Inflammatory macrophage (primary cell): ENCODE measurements around the gene PTPRG.

Experiments used
- DNase-seq, 2 donors: peaks; one replicate each; pipeline ENCODE4 v3.0.0-alpha.2; 2020 to 2022

The PTPRG gene

DNA sequence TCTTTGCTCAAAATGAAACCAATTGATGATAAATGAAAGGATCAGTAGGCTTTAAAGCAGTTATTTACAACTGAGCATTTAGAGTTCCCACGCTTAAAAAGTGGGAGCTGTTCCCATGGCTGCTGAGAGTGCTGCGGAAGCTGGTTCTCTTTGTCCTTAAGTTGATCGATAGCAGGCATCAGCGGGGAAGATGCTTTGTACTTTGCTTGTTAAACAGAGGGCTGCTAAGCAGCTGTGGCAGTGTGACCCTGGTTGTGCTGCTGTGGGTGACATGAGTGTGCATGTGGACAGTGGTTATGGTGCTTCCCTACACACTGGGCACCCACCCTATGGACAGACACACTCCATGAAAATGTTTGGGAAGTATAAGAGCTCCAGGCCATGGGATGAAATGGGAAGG, 96.3 kb downstream of the PTPRG start:
- DNase-seq = no peak

DNA sequence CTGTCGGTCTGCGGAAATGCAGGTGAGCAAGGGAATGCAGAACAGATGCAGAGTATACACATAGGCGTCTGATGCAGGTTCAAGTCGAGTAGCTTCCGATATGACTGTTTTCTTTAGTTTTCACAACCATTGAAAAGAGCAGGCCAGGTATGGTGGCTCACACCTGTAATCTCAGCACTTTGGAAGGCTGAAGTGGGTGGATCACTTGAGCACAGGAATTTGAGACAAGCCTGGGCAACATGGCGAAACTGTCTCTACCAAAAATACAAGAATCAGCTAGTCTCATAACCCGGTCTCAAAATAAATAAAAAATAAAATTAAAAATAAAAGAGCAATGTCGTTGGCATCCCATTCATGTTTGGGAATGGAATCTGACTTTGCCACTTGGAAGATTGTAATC, 101.5 kb downstream of the PTPRG start:
- no peak for DNase-seq

DNA sequence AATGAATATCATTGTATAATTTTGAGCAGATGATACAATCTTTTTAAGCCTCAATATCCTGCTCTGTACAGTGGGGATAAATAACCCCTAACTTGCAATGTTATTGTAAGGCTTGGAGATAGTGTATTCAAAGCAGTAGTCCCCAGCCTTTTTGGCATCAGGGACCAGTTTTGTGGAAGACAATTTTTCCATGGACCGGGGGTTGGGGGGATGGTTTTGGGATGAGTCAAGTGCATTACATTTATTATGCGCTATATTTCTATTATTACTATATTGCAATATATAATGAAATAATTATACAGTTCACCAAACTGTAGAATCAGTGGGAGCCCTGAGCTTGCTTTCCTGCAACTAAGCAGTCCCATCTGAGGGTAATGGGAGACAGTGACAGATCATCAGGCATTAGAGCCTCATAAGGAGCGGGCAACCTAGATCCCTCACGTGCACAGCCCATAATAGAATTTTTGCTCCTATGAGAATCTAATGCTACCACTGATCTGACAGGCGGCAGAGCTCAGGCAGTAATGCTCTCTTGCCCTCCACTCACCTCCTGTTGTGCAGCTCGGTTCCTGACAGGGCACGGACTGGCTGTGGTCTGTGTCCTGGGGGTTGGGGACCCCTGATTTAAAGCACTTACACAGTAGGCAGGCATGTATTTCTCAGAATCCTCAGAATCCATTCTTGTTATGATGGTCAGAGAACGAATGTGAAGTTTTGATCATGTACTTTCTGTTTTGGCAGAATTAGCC, 102.2 kb downstream of the PTPRG start:
- no peak for DNase-seq

DNA sequence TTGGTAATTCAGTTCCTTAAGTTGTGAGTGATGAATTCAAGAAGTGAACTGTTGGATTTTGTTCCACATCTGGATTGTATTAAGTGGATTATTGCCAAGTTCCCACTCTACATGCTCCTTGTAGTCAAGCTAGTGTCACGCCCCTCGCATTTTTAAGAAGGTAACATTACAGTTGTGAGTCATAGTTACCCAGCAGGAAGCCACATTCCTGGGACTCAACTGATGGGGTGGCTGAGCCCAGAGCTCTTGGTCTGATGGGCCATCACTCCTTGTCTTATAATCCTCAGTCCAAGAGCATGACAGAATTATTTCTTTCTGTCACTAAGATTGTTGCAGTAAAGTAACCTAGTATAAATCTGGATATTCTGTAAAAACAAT, 102.7 kb downstream of the PTPRG start:
- DNase-seq = no peak

DNA sequence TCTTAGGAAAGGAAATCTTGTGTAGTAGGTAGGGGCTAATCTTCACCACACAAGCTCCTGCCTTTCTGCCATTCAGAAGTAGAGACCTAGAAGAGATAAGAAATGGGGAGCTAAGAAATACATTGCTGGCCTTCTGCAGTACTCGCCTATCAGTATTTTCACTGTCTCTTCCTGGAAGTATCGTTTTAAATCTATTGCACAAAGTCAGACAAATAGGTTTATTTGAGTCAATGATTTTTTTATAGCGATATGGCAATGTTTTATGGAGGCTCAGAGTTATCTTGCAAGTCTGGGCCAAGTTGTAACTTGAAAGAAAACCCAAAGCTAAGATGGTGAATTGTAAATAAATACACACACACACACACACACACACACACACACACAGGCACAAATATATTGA, 103.8 kb downstream of the PTPRG start:
- DNase-seq = no peak

DNA sequence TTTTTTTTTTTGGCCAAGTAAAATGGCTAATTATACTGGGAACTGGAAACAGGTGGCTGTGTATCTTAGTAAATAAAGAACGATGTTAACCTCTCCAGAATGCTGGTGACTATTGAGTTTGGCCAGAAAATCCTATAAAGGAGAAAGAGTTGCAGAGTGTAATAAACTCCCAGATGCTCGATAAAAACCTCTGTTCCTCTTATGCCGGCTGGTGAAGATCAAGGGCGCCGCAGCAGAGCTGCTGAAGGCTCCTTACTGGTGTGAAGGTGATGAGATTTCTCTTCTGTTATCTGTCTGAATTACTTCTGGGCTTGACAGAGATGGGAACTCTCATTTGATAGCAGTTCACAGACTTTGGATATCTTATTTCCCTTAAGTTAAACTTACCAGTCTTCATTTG, 104.6 kb downstream of the PTPRG start:
- no peak for DNase-seq

DNA sequence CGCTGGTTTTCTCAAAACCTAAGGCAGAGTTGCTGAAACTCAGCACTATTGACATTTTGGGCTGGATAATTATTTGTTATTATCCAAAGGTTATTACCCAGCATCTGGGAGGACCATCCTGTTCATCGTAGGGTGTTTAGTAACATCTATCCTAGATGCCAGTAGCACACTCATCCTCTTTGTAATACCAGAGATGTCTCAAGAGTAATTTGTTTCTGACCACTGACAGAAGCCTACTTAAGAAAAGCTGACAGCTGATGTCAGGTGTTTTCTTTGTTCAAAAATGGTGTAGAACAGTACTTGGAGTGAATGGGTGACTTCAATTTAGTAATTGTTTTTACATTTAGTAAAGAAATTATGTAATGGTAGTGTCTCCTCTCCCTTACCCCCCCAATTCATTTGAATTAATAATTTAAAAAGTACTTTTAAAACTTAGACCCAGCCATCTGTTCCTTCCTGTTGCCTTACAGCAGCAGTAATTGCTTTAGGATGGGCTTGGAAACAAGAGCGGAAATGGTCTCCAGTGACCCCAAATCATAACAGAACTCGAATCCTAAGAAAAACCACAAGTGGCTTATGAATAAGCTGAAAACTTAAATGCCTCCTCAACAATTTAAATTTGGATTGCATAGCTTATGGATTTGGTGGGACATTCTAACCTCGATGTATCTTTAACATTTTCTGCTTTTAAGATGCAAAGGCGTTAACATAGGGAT, 105.4 kb downstream of the PTPRG start:
- no peak for DNase-seq

DNA sequence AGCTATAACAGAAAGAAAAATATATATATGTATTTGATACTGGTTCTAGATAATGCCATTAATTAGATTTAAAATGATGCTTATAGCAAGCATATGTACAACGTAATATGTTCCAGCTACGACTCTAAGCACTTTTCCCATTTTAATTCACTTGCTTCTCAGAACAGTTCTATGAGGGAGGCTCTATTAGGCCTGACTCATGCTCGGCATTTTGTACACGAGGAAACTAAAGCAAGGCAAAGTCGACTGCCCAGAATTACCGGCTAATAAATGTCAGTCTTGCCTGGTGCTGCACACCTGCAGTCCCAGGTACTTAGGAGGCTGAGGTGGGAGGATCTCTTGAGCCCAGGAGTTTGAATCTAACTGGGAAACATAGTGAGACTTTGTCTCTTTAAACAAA, 106.0 kb downstream of the PTPRG start:
- DNase-seq = no peak

DNA sequence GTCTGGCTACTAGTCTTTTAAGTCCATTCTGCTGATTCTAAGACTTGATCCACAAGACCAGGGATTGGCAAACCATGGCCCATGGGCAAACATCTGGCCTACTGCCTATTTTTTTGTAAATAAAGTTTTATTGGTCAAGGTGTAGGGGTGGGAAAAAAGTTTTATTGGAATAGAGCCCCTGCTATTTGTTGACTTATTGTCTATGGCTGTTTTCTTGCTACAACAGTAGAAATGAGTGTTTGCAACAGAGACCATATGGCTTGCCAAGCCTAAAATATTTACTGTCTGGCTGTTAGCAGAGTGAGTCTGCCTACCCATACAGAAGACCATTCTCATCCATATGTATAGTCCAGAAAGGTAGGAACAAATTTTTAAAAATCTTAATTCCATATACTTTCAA, 106.4 kb downstream of the PTPRG start:
- DNase-seq = no peak

DNA sequence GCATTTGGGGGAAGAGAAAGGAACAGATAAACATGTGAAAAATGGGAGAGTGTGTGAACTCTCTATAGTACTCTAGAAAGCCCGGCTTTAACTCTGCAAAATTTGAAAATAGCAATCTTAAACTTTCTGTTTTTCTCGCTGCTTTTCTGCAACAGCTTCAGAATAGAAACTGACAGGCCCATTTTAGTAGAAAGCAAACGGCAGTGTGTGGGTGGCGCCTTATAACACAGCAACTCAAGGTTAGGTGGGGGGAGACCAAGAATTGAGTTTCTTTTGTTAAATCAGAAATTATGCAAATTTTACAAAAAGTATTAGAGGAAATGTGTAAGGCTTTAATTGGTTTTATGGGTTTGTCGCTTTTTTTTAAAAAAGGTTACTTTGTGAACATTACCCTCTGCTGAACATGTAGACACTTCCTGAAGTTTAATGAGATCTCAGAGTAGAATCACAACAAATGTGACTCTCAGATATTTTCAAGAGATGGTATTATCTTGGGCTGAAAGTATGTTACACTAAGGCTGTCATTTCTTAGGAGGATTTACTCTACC, 107.0 kb downstream of the PTPRG start:
- DNase-seq = no peak

DNA sequence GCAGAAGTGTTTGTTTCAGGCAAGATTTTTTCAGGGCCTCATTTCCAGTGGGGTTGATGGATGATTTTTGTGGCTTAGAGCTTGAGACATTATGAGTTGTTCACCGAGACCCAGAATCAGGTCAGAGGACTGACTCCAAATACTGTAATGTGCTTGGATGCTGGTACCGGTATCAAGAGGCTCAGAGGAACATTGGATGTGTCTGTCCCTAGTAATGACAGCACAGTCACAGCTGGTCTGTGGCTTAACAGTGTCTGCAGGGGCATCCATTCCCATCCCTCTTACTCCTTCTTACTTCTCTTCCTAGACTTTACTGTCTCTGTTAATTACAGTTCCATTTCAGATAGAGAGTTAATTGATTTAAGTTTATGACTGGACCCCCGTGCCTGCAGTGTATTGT, 107.8 kb downstream of the PTPRG start:
- no peak for DNase-seq

DNA sequence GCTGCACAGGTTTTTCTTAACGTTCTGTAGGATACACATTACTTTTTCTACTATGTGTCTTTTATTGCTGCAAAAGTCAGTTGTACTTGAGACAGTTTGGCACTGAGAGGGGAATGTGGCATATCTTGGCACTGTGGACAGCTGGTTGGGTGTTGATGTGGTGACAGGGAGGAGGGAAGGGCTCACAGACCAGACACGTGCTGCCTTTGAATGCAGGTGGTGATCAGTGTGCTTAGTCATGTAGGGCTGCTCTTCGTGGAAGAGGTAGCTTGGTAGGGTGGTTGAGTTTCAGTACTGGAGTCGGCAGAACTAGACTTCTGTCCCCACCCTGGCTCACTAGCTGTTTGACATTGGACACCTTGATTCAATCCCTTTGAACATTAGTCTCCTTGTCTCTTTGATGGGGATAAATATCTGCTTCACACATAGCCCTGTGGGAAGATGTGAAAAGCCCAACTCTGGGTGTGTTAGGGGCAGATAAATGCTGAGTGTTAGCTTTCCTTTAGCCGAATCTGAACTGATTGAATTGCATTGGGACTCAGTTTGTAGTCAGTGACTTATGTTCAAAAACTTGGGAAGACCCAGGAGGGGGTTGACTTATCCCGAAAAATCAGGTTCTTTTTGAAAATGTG, 108.4 kb downstream of the PTPRG start:
- no peak for DNase-seq

DNA sequence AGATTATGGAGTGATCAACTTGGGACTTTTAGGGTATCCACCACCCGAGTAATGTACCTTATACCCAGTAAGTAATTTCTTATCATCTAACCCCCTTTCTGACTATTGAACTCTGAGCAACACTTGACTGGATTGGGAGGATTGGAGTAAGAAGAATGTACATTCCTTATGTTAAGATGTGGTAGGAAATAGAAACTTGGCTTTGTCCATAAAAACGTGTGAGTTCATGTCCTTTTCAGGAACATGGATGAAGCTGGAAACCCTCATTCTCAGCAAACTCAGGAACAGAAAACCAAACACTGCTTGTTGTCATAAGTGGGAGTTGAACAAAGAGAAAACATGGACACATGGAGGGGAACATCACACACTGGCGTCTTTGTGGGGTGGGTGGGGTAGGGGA, 112.3 kb downstream of the PTPRG start:
- DNase-seq = no peak

DNA sequence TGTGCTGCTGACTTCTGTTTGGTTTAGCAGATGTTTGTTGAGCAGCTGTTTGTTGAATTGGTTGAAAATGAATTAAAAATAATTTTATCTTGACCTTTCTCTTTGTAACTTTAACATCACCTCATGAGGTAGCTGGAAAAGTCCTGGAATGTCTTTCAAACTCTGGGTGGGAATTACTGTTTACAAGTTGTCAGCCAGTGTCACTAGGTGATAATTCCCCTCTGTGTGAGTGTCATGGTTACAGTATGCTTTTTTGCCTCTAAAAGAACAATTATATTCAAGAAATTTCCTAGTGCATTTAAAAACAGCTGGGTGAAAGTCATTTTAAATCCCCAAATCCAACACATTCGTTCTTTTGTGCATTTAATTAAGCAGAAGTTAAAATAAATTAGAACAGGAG, 113.2 kb downstream of the PTPRG start:
- no peak for DNase-seq

DNA sequence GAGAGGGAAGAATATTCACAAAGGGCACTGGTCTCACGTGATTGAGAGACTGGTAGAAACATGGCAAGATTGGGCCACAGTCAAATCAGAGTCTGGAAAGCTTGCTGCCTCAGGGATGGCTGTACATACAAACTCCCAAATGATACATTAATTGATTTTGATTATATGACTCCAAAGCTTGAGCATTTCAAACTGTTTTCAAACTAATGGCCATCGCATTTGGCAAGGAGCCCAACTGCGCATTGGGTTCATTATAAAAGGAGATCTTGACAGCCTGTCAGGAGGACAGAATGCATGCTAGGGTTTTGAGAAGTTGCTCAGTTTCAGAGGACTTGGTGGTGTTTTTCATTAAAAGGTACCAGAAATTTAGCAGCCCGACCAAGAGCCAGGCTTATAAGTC, 117.7 kb downstream of the PTPRG start:
- DNase-seq = no peak

DNA sequence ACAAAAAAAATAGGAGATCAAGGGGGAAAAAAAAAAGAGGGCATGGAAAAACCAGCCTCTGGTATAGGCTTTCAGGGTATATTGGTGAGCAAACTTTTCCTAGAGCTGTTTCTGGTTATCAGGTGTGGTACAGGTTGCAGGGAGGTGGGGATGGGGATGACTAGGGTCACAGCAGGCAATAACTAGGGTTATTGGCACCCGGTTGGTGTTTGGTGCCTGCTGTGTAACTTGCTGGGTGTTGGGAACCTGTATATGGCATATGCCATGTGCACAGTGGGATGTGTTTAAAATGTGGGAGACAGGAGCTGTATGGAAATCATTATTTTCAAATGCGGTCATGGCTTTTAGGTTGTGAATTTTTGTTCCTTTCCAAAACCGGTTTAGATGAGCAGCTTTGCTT, 119.2 kb downstream of the PTPRG start:
- DNase-seq = no peak

DNA sequence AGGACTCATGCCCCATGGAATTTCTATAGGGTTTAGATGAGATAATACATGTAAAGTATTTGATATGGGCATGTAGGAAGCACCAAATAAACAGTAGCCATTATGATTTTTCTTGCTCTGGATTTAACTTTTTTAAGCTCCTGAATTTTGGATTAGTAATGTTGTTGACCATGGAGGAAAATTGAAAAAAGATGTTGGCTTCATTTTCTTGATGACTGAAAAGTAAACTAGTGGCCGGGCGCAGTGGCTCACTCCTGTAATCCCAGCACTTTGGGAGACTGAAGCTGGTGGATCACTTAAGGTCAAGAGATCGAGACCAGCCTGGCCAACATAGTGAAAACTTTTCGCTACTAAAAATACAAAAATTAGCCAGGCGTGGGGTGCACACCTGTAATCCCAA, 120.3 kb downstream of the PTPRG start:
- no peak for DNase-seq

DNA sequence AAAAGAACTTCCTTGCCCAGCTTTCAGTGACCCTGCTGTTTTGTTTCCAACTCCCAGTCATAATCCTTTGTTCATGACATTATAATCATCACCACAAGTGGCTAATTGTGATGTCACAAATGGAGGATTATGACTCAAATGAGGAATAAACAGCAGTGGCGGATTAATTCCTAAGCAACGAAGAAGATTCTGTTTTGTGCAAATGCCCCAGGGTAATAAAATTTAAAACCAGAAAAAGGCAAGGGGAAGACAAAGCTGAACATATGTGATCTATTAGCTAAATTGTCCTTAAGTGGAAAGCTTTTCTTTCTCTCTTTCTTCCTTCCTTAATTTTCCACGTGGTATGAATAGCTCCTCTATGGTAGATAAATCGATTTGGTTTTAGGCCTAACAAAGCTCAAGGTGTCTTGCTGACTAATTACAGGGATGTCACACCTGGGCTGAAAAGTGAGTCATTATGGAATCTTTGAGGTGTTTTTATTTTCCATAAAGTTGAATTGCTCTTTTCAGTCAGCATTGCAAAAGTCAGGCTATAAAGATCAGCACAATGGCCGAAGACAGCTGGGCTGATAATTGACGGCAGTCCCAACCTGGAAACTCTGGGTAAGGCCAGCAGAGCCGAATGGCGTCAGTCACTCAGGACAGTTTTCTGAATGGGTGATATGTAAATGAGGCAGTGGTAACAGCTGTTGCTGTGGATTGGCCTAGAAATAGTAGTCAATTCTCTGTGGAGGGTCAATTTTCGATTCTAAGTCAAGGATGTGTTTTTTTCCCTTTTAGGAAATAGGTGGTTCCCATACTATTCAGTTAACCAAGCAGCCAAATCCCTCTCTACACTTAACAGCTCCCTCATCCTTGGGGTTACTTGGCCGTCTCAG, 121.5 kb downstream of the PTPRG start:
- no peak for DNase-seq

DNA sequence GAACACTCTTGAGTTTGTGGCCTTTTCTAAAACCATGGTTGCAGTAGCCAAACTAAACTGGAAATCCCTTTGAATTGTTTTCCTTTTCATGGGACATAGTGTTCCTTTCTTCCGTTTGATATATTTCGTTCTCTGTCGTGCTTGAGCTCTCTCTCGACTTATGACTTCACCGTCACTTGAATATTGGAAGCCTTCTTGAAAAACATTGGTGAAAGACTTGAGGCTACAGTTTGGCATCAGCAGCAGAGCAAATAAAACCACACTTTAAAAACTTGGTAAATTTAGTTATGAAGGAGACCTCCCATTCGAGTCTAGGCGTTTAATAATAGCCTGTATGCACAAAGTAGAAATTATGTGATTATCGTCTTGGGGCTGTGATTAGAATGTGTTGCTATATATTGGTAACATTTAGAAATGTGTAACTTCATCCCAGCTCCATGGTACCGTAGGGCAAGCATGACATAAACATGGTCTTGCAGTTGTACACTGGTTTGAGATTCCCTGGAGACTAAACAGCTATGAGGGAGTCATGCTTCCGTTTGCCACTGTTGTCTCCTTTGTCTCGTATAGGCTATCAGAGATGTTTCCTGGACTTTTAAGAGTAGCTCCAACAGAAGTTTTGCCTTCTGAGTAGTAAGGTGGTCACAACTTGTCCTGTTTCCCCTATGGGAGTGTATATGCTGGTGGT, 122.3 kb downstream of the PTPRG start:
- DNase-seq = no peak

DNA sequence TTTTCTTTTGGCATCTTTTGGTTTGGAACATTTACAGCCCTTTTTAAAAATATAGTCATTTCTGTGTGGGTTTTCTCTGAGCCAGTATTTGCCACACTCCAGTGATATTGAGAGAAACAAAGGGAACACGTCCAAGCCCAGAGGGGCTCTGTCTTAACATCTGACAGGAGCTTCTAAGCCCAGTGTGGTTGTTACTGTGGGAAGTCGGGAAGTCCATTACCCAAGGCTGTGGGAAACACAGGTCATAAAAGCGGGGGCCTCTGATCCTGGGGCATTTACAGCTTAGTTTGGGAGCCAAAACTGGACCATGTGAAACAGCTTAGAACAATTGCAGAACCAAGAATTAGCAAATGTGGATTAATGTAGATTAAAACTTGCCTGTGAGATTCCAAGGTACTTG, 123.0 kb downstream of the PTPRG start:
- no peak for DNase-seq

DNA sequence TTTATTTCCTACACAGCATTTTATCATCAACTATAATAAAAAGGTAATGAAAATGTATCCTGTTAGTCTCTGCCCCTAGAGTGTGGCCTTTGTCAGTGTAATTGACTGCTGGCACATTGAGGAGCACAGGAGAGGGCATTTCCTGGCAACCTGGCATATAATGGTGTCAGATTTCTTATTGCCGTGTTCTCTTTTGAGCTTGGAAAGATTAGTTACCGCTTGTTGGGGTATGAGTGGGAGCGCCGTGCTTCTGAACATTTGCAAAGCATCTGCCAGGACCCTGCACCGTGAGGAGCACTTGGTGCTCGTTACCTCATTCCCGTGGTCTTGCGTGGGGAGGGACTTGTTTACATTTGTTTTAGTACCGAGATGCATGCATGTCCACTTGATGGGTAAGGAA, 124.4 kb downstream of the PTPRG start:
- no peak for DNase-seq

DNA sequence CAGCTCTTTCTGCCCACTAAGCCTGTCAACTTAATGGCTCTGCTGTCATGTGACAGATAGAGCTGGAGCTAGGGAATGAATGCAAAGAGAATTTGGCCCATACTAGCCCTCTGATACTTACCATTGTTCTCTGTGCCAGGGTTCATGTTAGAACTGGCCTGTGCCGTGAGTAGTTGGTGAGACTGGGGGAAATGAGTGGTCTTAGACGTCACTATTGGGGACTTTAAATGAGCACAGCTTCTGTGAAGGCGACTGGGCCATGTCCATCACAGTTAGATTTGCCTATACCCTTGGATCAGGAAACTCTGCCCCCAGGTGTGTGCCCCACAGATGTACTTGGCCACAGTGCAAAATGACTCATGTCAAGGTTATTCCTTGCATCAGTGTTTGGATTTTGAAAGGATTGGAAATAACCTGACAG, 124.9 kb downstream of the PTPRG start:
- no peak for DNase-seq
